HepG2 (cell line): ENCODE data around the gene LMAN1L. TPM values are rescaled to one million over a fixed set of nuclear protein-coding genes. Genes with fewer than 3 reads are reported as not detected.

Experiments
- FOXP1 ChIP-seq, 2 experiments: fragments of 450-650 bp in 1 of 2; IDR thresholded peaks; 2 replicates each; pipeline ENCODE4 v1.6.1; 2017 to 2018; ENCODE audit warnings: antibody characterized with exemption in 1 of 2
- HDAC1 ChIP-seq: sonication (generic); formaldehyde crosslinking; IDR thresholded peaks from 2 replicates; pipeline ENCODE4 v1.5.1; 2020; ENCODE audit warnings: mild to moderate bottlenecking, missing genetic modification reagents
- LCORL ChIP-seq, 2 experiments: fragments of 450-650 bp in 1 of 2; sonication (generic) in 1 of 2; formaldehyde crosslinking in 1 of 2; IDR thresholded peaks; 2 replicates each; pipeline versions ENCODE4 v1.5.0 to v1.6.1; 2017 to 2020; ENCODE audit warnings: antibody characterized with exemption in 1 of 2, missing genetic modification reagents in 1 of 2
- MLXIP ChIP-seq: sonication (generic); formaldehyde crosslinking; IDR thresholded peaks from 2 replicates; pipeline ENCODE4 v1.9.0; 2021; ENCODE audit warnings: missing genetic modification reagents, borderline replicate concordance
- MZF1 ChIP-seq: sonication (generic); formaldehyde crosslinking; IDR thresholded peaks from 2 replicates; pipeline ENCODE4 v1.8.1; 2023; ENCODE audit warnings: mild to moderate bottlenecking, missing genetic modification reagents, borderline replicate concordance
- NCOA1 ChIP-seq: sonication (generic); formaldehyde crosslinking; IDR thresholded peaks from 2 replicates; pipeline ENCODE4 v1.9.0; 2021; ENCODE audit warnings: missing genetic modification reagents
- NR3C1 ChIP-seq: sonication (generic); formaldehyde crosslinking; IDR thresholded peaks from 2 replicates; pipeline ENCODE4 v1.4.0; 2020; ENCODE audit warnings: missing genetic modification reagents
- PBX2 ChIP-seq: IDR thresholded peaks from 2 replicates; pipeline ENCODE4 v1.6.1; 2016; ENCODE audit warnings: control low read depth
- POLR2AphosphoS5 ChIP-seq: IDR thresholded peaks from 2 replicates; pipeline ENCODE4 v1.6.1; 2012; ENCODE audit warnings: low read depth, low read length
- SMYD3 ChIP-seq: sonication (generic); formaldehyde crosslinking; IDR thresholded peaks from 2 replicates; pipeline ENCODE4 v1.8.1; 2023; ENCODE audit warnings: mild to moderate bottlenecking, missing genetic modification reagents
- TP53 ChIP-seq: sonication (generic); formaldehyde crosslinking; conservative IDR thresholded peaks from 2 replicates; pipeline ENCODE4 v1.4.0; 2020; ENCODE audit warnings: missing genetic modification reagents
- ZMYM2 ChIP-seq: sonication (generic); formaldehyde crosslinking; IDR thresholded peaks from 2 replicates; pipeline ENCODE4 v1.8.0; 2022; ENCODE audit warnings: mild to moderate bottlenecking, missing genetic modification reagents
- ZNF280B ChIP-seq: sonication (generic); formaldehyde crosslinking; IDR thresholded peaks from 2 replicates; pipeline ENCODE4 v1.5.0; 2020; ENCODE audit warnings: missing genetic modification reagents, mild to moderate bottlenecking, borderline replicate concordance
- ZNF563 ChIP-seq: sonication (generic); formaldehyde crosslinking; IDR thresholded peaks from 2 replicates; pipeline ENCODE4 v1.8.0; 2022; ENCODE audit warnings: mild to moderate bottlenecking, moderate library complexity, missing genetic modification reagents
- ZNF564 ChIP-seq: sonication (generic); formaldehyde crosslinking; IDR thresholded peaks from 2 replicates; pipeline ENCODE4 v1.8.1; 2023; ENCODE audit warnings: mild to moderate bottlenecking, missing genetic modification reagents
- ZNF567 ChIP-seq: sonication (generic); formaldehyde crosslinking; IDR thresholded peaks from 2 replicates; pipeline ENCODE4 v1.8.1; 2023; ENCODE audit warnings: mild to moderate bottlenecking, missing genetic modification reagents, borderline replicate concordance
- ZNF691 ChIP-seq: sonication (generic); formaldehyde crosslinking; IDR thresholded peaks from 2 replicates; pipeline ENCODE4 v1.4.0; 2020; ENCODE audit warnings: missing genetic modification reagents, low read depth, mild to moderate bottlenecking, borderline replicate concordance
- ZNF709 ChIP-seq: sonication (generic); formaldehyde crosslinking; IDR thresholded peaks from 2 replicates; pipeline ENCODE4 v1.5.0; 2020; ENCODE audit warnings: mild to moderate bottlenecking, missing genetic modification reagents
- polyA plus RNA-seq, 8 experiments: library from polyadenylated mRNA; depleted of rRNA in 3 of 8; stranded (reverse) in 7 of 8; unstranded in 1 of 8; fragments of >200 nt; fragmentation: Illumina TruSeq in 4 of 8; extraction: Trizol in 4 of 8; gene quantifications; 2 replicates each; pipeline versions ENCODE4 v1.2.1 to v1.2.3, GENCODE V29; 2011 to 2016; ENCODE audit warnings: low read depth in 4 of 8, missing spikeins in 1 of 8, mixed read lengths in 1 of 8; ENCODE audit not compliant: insufficient read depth in 1 of 8
- total RNA-seq, 5 experiments: library from RNA; depleted of rRNA; stranded (reverse); fragments of >200 nt; fragmentation: Illumina TruSeq; extraction: Trizol; gene quantifications; 2 replicates each; pipeline ENCODE4 v1.2.3, GENCODE V29; 2016; ENCODE audit warnings: low read depth in 1 of 5
- TF ChIP-seq, protein P1 (sequence below): sonication (generic); formaldehyde crosslinking; IDR thresholded peaks from 2 replicates; pipeline ENCODE4 v1.4.0; 2020; ENCODE audit warnings: mild to moderate bottlenecking, missing genetic modification reagents
- TF ChIP-seq, protein P2 (sequence below): sonication (generic); formaldehyde crosslinking; IDR thresholded peaks from 2 replicates; pipeline ENCODE4 v1.5.0; 2020; ENCODE audit warnings: missing genetic modification reagents, mild to moderate bottlenecking, borderline replicate concordance

LMAN1L gene
- total and polyA plus RNA-seq, 2 of the 13 experiments (the other 11 are each of a cell fraction or from before 2014, with no cell fraction given) = not detected

GRCh38 chr15:74783072-74783807 is 29.4 kb upstream of the LMAN1L start (continued):
- TF ChIP-seq, protein P1, sequence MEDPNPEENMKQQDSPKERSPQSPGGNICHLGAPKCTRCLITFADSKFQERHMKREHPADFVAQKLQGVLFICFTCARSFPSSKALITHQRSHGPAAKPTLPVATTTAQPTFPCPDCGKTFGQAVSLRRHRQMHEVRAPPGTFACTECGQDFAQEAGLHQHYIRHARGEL = no peak
- TF ChIP-seq TP53 = 0 out of 2 replicates have a peak, but pooled peaks have one; percentile 49
- no peak for TF ChIP-seq ZMYM2 (CRISPR knock-in tag)
- TF ChIP-seq LCORL (IDR thresholded peaks at IDR 0.05) = no peak
- peak; percentile 79 for TF ChIP-seq LCORL (CRISPR knock-in tag; IDR thresholded peaks at IDR 0.05)
- peak; percentile 64; the same call in 1 of the 2 replicates for TF ChIP-seq NCOA1 (CRISPR knock-in tag)
- TF ChIP-seq HDAC1 (CRISPR knock-in tag) = peak; percentile 35; the same call in 1 of the 2 replicates
- no peak for TF ChIP-seq PBX2 (CRISPR knock-in tag)
- no peak for TF ChIP-seq POLR2AphosphoS5
- TF ChIP-seq MLXIP (CRISPR knock-in tag) = 0 out of 2 replicates have a peak, but pooled peaks have one; percentile 24
- TF ChIP-seq MZF1 = no peak
- 0 out of 2 replicates have a peak, but pooled peaks have one; percentile 16 for TF ChIP-seq ZNF709 (CRISPR knock-in tag)
- no peak for TF ChIP-seq ZNF567 (CRISPR knock-in tag)
- TF ChIP-seq NR3C1 (CRISPR knock-in tag) = no peak
- TF ChIP-seq, protein P2, sequence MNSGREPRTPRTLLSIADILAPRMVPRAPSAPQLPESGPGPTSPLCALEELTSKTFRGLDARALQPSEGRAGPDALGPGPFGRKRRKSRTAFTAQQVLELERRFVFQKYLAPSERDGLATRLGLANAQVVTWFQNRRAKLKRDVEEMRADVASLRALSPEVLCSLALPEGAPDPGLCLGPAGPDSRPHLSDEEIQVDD (CRISPR knock-in tag) = no peak
- no peak for TF ChIP-seq ZNF563
- TF ChIP-seq ZNF280B = 0 out of 2 replicates have a peak, but pooled peaks have one; percentile 14
- no peak for TF ChIP-seq ZNF564 (CRISPR knock-in tag)
- TF ChIP-seq ZNF691 = no peak
- TF ChIP-seq SMYD3 (CRISPR knock-in tag) = no peak
- TF ChIP-seq FOXP1 (IDR thresholded peaks at IDR 0.05) = no peak
- TF ChIP-seq FOXP1 (CRISPR knock-in tag; IDR thresholded peaks at IDR 0.05) = no peak
